Activated CD4-positive, alpha-beta T cell treated with anti-CD3 and anti-CD28 coated beads, Interleukin-2, amount 50 U/mL, for 1 hour (primary cell): ENCODE measurements around the gene TEX48.
A peak's percentile ranks its signal among the peaks of the same experiment; 100 is the strongest.

Source experiments
- DNase-seq: peaks from one replicate; pipeline ENCODE4 v3.0.0-alpha.2; 2020

The TEX48 gene

DNA sequence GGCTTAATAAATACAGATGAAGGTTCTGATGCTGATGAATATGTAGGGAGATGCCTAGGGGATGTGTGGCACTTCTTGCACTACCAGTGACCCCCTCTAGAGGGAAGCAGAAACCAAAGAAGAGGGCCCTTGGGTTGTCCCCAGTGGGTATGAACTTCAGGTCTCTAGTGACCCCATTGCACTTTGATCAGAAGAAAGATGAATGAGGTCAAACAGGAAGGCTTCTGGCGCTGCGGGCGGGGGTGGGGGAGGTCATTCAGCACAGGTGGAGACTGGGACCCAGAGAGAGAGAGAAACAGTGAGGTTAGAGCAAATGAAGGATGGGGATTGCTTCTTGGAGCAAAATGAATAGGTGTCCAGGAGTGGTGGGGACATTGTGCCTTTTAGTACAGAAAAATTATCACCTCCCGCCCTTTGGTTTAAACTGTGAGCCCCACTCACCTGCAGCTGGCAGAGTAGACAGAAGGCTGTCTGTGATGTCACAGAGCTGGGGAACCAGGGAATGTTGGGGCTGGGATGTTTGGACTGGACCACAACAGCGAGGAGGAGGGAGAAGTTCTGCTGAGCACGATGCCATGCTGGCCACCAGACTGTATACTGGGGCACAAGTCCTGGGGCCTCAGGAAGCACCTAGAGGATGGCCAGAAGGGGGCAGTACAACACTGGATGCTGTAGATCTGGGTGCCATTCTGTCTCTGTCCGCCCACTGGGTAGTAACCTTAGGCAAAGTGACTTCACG is at the start of gene TEX48:
TEX48 (minus strand) TSS at position 599 of the 739 bp plus-strand sequence. CDS start 10,469 bp downstream, outside the sequence.
- peak; percentile 65 for DNase-seq

GRCh38 chr9:114731701-114732100 is 49.7 kb upstream of the TEX48 start:
- no peak for DNase-seq

DNA sequence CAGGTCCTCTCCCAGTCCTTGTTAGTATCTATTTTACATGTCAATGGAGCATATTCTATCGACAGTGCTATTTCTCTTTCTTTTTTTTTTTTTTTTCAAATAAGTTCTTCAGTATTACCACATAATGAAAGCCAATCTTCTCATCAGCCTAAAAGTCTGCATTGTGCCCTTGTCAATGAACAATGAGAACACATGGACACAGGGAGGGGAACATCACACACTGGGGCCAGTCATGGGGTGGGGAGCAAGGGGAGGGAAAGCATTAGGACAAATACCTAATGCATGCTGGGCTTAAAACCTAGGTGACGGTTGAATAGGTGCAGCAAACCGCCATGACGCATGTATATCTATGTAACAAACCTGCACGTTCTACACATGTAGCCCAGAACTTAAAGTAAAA is 47.7 kb upstream of the TEX48 start:
- DNase-seq, result no peak

DNA sequence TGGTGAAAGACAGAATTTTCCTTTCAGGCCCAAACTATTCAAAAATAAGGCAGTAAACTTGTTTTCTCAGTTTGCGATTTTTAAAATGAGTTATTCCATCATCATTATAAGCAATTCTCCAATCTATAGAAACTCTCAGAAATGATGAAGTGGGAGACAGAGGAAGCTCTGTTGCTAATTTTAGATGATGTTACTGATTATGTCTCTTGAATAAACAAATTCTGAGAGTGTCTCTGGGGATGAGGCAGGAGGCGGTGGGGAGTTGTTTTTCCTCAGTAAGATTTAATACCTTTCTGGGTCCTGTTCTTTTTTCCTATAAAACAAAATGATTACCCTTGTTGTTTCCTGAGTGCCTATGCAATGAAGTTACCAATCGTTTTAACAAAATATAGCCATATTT is 43.9 kb upstream of the TEX48 start:
- DNase-seq, result no peak

- DNase-seq, result no peak
These were observed 42.8 kb upstream of the TEX48 start for GRCh38 chr9:114724744-114725143.

- DNase-seq, result no peak
These were observed 41.9 kb upstream of the TEX48 start for GRCh38 chr9:114723931-114724330.

- no peak for DNase-seq
These were observed 41.1 kb upstream of the TEX48 start for GRCh38 chr9:114722937-114723620.

DNA sequence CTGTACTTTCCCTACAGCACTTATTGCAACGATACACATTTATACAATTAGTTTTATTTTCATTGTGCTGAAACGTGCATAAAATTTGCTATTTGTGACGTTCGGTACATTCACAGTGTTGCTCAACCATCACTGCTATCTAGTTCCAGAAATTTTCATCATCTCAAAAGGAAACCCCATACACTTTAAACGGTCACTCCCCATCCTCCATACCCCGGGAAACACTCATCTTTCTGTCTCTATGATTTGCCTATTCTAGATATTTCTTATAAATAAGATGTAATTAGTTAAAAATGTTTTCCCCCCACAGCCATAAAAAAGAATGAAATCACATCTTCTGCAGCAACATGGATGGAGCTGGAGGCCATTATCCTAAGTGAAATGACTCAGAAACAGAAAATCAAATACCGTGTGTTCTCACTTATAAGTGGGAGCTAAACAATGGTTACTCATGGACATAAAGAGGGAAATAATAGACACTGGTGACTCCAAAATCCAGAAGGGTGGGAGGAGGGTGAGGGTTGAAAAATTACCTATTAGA is 40.2 kb upstream of the TEX48 start:
- DNase-seq, result no peak

- DNase-seq, result no peak
These were observed 39.6 kb upstream of the TEX48 start for GRCh38 chr9:114721491-114722079.

DNA sequence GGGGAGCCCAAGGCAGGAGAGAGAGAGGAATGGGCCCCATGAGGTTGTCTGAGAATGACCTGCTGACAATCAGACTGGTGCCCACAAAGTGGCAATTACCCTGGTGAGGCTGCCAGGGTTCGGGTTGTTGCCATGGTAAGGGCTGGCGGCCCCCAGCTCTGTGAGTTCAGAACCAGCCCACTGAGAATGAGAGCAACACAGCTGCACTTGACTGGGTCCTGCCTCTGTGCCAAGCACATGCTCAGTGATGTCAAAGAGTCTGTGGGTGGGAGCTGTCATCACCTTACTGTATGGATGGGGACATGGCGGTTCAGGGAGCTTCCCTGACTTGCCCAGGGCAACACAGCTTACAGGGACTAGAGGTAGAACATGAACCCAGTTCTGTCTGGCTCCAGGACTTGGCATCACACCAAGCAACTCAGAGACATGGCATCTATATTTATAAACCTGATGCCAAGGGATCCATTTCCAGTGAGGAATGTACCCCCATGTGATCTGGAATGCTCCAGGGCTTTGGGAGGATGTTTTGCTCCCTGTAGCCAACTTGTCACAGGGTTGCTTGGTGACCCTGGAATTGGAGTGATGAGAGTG is 38.2 kb upstream of the TEX48 start:
- DNase-seq, result no peak

DNA sequence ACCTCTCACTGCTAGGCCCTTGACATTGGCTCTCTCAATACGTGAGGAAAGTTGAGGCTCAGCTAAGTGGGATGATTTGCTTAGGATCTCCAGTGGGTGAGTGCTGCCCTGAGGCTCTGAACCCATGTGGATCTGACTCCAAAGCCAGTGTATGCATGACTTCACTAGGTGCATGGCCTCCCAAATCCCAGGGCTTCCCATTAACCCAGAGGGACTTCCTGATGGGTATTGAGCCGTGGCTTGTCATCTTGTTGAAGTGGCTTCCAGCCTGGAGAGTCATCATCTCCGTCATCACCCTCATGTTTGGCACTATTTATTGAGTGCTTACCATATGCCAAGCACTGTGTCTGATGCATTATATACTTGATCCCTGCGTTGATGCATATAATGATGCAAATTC is 37.3 kb upstream of the TEX48 start:
- DNase-seq, result no peak

DNA sequence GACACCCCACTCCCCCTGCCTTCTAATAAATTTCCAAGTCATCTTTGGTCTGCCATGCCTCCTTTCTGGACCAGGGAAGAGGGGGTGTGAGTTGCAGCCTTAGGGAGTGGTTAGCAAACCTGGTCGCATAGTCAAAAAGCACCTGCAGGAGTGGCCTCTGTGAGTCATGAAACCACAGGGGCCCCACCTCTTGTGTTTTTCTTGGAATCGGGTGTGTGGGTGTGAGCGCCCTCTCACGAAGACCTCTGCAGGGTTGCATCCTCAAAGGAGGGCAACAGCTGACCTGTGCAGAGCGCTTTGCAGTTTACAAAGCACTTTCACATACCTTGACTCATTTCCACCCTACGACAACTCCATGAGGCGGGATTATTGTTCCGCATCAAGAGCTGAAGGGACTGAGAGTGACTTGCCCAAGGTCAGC is 36.8 kb upstream of the TEX48 start:
- peak; percentile 61 for DNase-seq

DNA sequence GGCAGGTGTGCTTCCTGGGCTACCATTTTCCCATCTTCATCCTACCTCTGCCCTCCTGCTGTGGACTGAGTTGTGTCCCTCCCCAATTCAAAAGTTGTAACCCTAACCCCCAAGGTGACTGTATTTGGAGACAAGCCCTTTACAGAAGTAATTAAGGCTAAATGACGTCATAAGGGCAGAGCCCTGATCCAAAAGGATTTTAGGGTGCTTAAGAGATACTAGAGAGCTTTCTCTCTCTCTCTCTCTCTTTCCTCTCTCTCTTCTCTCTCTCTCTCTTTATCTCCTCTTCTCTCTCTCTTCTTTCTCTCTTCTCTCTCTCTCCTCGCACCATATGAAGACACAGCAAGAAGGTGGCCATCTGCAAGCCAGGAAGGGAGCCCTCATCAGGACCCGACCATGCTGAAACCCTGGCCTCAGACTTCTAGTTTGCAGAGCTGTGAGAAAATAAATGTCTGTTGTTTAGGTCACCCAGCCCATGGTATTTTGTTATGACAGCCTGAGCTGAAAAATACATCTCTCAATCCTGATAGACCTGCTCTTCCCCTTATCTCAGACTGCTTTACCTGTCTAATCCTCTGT is 36.0 kb upstream of the TEX48 start:
- no peak for DNase-seq

DNA sequence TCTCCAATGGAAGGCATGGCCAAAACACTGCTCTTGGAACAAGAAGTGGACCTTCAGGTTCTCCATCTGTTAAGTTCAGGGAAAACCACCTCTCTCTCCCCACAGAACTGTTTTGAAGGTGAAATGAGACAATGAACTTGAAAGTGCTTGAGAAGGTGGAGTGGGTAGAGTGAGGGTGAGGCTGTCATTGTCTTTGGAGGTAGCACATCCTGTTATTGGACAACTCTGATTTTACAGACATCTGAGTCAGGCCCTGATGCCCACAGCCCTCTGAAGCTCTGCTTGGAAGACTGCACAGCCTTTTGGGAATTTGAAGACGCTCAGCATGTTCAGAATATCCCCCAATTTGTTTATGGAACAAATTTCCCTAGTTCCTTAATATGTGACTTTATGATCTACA is 27.6 kb upstream of the TEX48 start:
- DNase-seq, result no peak

- DNase-seq, result no peak
These were observed 24.7 kb upstream of the TEX48 start for GRCh38 chr9:114706711-114707110.

DNA sequence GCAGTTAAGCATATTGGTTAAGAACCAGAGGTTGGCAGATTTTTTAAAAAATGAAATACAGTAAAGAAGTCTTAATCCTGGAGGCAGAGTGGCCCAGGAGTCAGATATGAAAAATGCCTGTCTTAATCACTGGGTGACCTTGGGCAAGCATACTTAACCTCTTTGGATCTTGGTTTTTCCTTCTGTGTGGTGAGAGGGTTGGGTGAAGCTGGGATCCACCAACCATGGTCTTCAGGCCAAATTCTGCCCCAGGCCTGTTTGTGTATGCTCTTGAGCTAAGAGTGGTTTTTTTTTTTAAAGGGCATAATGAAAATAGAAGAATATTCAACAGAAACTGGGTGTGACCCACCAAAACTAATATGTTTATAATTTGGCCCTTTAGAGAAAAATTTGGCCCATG is 20.0 kb upstream of the TEX48 start:
- DNase-seq, result no peak

DNA sequence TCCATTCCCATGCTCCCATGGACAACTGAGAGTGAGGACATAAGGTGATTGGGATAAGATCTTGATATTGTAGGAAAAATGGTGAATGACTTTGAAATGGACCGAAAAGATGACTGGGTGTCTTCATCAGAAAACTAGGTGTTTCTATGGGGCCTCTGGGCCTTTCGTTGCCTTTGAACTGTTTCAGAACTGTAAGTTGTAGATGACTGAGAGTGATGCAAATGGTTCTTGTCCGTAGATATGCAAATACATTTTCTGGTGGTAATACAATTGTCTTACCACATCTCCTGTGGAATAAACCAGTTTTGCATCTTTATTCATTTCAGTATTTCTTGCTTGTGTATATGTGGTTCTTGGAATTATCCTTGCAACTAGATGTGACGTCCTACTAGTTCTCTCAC is 16.0 kb upstream of the TEX48 start:
- DNase-seq, result no peak

GRCh38 chr9:114696814-114697544 is 15.0 kb upstream of the TEX48 start:
- no peak for DNase-seq

GRCh38 chr9:114695948-114696347 is 14.0 kb upstream of the TEX48 start:
- no peak for DNase-seq

DNA sequence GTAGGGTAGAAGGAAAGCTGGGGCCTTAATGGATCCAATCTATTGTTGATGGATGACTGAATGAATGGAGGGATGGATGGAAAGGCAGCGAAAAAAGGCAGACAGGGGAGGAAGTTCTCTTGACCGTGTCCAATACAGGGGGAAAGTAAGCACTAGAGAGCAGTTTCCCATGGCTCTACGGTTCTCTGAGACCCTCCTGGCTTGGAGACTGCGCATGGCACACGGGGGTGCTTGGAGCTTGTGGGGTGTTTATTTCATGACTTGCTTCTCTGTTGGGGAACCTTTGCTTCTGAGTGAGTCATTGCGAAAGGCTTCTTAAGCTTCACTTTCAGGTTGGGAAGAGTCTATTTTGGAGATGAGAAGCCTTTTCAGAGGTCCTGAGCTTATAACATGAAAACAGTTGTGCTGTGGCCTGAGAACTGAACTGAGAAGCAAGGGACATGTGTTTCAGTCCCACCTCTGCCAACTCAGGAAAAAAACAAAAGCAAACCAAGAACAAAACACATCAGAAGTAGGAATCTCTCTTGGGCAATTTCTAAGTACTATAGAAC is 12.8 kb upstream of the TEX48 start:
- DNase-seq, result no peak

DNA sequence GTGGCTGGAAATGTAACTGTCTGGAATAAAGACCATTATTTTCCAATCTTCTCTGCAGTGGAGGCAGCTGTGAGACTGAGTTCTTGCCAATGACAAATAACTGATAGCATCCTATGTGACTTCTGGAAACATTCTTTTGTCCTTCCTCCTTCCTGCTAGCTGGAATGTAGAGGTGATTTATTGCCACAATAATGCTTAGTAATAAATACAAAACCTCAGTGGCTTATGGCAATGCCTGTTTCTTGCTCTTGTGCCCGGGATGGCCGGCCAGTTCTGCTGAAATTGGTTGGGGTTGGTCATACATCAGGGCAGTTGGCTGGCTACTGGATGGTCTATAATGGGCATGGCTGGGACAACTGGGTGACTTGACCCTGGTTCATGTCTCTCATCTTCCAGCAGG is 12.2 kb upstream of the TEX48 start:
- no peak for DNase-seq

DNA sequence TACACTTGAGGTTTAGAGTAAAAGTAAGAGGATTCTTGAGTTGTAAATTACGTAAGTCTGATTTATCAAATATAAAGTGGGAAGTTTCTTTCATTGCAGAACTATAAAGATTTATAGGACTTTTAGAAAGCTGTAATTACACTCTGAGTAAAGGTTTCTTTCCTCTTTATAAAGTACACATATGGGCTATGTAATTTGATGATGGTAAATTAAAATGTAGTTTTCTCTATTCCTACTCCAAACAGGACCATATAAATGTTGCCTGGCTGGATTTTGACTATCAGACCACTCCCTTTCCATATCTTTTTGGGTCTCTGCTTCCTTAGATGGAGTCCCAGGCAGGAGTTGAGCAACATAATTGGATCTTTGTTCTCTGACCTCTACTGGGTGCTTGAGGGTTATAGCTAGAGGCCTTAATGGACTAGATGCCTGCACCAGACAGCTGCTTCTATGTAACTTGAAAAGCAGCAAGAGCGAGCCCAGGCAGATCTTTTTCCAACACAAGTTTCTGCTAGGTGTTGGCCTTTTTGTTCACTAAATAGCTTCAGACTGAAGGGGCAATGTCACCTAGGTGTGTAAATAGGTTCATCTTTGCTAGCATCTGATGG is 11.4 kb upstream of the TEX48 start:
- no peak for DNase-seq
